Measurements from ENCODE around the gene CST7.
A peak's percentile ranks its signal among the peaks of the same experiment; 100 is the strongest.
"Not testable (repeated sequence)": the region's sequence is repeated elsewhere in the genome, so short reads cannot be mapped to it uniquely, and the experiment has no call there.

The CST7 gene

GRCh38 chr20:24948939-24949679 lies at the start of gene CST7:
Gene CST7, plus strand, starts transcription at chr20:24949269. Its CDS starts 237 bp downstream, at chr20:24949506.
- DNase-seq: peak; percentile 90

GRCh38 chr20:24906806-24907205 lies 42.3 kb upstream of the CST7 start:
- no peak for DNase-seq

GRCh38 chr20:24908642-24909041 lies 40.4 kb upstream of the CST7 start:
- no peak for DNase-seq

GRCh38 chr20:24909086-24909780 lies 39.8 kb upstream of the CST7 start:
- DNase-seq: no peak

GRCh38 chr20:24909861-24910260 lies 39.2 kb upstream of the CST7 start:
- DNase-seq: no peak

- DNase-seq: no peak
These were observed 38.6 kb upstream of the CST7 start for GRCh38 chr20:24910461-24910860.

GRCh38 chr20:24911461-24911860 lies 37.6 kb upstream of the CST7 start:
- no peak for DNase-seq

- DNase-seq: no peak
These were observed 36.5 kb upstream of the CST7 start for GRCh38 chr20:24912397-24913075.

- no peak for DNase-seq
These were observed 35.9 kb upstream of the CST7 start for GRCh38 chr20:24913076-24913628.

GRCh38 chr20:24914388-24915241 lies 34.5 kb upstream of the CST7 start:
- DNase-seq: no peak

GRCh38 chr20:24915440-24915839 lies 33.6 kb upstream of the CST7 start:
- DNase-seq: no peak

- no peak for DNase-seq
These were observed 33.2 kb upstream of the CST7 start for GRCh38 chr20:24915892-24916291.

GRCh38 chr20:24916412-24916811 lies 32.7 kb upstream of the CST7 start:
- no peak for DNase-seq

- no peak for DNase-seq
These were observed 32.0 kb upstream of the CST7 start for GRCh38 chr20:24917056-24917455.

GRCh38 chr20:24917797-24918578 lies 31.1 kb upstream of the CST7 start:
- peak; percentile 67 for DNase-seq

GRCh38 chr20:24918579-24919566 lies 30.2 kb upstream of the CST7 start:
- no peak for DNase-seq

- not testable (repeated sequence) for DNase-seq
These were observed 29.4 kb upstream of the CST7 start for GRCh38 chr20:24919665-24920064.

GRCh38 chr20:24920706-24921105 lies 28.4 kb upstream of the CST7 start:
- not testable (repeated sequence) for DNase-seq

GRCh38 chr20:24929259-24929658 lies 19.8 kb upstream of the CST7 start:
- not testable (repeated sequence) for DNase-seq
